T47D (cell line): ENCODE data around the gene PABPN1L.

ENCODE experiments used
- DNase-seq, 2 experiments: peaks; one replicate each; pipeline versions ENCODE4 v3.0.0 to v3.0.0-alpha.2; 2011 to 2012; ENCODE audit warnings: low read depth in 1 of 2, low spot score in 1 of 2
- JUND ChIP-seq: IDR thresholded peaks from 2 replicates; pipeline ENCODE4 v1.6.1; 2012; ENCODE audit warnings: low read depth
- in situ Hi-C: cut with HindIII; loops from 2 replicates; pipeline ENCODE4 v1.10.0; 2016; ENCODE audit warnings: low sequenced_read_pairs, low pct_unique_long_range_greater_than_20kb

PABPN1L gene

DNA sequence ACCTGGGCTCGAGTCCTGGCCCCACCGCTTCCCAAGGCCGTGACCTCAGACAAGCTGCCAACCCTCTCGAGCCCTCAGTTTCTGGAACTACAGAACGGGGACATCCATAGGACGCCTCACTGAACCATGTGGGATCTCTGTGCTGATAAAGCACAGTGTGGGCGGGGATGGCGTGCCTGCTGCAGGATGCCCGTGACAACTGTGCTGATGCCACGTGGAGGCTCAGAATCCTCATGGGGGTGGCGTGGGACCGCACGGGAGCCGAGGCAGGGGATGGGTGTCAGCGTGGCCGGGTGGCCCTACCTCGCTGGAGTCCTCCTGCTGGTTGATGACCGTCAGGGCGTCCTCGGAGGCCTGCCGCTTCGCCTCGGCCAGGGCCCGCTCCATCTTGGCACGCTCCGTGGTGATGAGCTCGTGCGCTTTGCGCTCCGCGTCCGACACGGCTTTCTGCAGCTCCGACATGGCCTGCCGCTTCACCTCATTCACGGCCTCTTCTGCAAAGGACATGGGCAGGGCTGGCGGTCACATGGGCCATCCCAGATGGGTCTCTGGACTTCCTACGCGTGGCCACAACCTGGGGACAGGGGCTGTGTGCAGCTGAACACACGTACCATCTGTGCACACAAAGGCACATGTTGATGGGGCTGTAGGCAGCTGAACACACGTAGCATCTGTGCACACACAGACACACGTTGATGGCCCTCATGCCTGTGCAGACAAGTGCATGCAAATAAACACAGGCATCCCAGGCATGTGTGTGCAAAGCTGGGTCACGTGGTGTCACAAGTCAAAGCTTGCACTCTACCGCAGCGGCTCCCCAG is 12.7 kb upstream of the PABPN1L start:
- no peak for DNase-seq
- in situ Hi-C loops = no loop called here
- no peak for TF ChIP-seq JUND

DNA sequence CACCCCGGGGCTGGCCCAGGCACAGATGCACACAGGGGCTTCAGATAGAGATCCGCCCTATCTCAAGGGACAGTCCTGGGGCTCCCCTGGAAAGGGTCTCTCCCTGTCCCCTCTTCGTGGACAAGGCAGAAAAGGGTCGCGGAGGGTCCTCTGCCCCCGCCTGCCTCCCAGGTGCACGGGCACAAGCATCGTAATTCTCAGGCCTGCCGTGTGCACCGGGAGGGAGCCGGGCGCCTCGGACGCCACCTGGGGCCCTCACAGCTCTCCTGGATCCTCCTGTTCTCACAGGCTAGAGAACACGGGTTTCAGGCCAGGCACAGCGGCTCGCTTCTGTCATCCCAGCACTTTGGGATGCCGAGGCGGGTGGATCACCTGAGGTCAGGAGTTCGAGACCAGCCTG is 11.9 kb upstream of the PABPN1L start:
- in situ Hi-C loops = no loop called here
- TF ChIP-seq JUND = no peak
- DNase-seq = no peak

DNA sequence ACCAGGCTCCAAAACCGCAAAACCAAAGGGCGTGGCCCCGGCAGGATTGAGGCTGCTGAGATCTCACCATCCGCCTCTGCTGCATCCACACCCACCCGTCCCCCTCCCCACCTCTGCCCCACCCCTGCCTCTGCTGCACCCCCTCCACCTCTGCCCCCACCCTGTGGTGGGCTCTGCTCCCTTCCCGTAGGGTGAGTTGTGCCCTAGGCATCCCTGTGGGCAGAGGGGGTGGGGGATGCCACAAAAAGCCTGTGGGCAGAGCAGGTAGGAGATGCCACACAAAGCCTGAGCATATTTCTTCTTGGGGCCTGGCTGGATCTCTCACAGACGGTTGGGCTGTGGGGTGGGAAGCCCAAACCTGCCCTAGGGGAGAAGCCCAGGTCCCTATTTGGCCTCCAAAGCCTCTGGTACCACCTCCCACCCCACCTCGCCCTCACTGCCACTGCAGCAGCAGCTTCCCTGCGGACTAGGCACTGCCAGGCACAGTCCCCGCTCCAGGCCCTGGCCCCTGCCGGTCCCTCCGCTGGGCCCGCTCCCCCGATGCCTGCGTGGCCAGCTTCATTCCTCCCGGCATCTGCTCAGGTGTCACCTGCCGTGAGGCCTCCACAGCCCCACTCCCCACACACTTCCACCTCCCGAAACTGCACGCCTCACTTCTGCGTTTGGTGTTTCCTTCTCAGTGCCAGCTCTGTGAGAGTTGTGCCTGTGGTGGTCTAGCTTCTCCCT is 11.3 kb upstream of the PABPN1L start:
- TF ChIP-seq JUND = no peak
- in situ Hi-C loops = no loop called here
- no peak for DNase-seq

DNA sequence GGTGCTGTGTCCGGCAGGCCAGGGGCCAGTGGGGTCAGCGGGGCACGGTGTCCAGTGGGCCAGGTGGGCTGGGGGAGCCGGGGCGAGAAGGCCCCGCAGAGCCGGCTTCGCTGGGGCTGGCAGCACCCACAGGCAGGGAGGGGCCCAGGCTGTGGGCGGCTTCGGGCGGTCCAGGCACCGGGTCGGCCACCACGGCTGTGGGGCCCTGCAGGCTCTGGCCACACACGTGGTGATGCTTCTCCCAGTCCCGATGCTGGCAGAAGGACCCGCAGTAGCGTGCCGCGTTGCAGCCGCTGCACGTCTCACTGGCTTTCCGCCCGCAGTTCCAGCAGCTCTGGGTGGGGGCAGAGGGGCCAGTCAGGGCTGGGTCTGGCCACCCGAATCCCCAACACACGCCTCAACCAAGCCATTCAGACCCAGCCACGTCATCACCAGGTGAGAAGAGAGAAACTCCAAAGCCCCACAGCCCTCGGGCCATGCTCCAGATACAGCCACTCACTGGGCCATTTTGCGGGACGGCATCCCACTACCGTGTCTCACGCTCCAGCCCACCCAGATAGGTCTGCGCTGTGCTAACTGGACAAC is 10.6 kb upstream of the PABPN1L start:
- no peak for TF ChIP-seq JUND
- DNase-seq = no peak
- in situ Hi-C loops = no loop called here

DNA sequence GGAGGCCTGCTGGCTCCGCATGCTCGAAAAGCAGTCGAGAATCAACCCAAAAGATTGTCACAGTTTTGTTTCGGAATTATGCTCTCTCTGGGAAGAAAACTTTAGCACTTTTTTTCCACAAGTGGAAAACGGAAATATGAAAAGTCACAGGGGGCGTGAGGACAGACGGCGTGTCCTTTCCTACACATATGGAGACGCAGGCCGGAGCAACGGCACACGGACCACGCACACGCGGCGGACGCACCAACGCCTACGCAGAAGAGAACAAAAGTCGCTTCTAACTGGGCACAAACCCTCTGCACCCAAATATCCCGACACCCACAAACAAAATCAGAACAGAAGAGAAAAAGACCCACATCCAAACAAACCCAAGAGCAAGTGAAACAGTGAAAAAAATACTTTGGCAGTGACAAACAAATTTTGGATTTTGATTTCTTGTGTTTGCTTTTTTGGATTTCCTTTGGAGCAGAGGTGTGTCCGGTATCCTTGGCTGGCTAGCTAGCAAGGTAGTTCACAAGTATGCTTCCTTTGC is 9.3 kb upstream of the PABPN1L start:
- in situ Hi-C loops = no loop called here

DNA sequence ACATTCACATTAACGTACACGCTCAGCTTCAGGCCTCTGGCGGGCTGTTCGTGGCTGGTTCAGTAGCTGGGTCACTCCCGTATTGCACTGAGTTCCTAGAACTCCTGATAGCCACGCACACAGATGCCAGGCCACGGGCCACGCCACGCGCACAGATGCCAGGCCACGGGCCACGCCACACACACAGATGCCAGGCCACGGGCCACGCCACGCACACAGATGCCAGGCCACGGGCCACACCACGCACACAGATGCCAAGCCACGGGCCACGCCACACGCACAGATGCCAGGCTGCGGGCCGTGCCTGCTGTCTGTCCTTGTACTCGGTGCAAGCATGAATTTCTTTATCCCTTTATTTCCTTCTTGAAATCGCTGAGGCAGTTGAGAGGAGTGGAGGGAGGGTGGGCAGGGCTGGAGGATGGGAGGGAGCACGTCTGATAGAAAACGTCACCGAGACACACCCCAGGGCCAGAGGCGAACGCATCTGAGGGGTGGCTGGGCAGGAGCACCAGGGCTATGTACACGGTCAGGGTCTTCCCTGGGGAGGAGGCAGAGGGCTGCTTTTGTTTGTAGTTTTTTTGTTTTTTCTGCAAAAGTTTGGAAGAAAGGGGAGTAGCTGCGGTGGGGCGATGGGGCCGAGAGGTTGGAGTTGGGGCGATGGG is 8.6 kb upstream of the PABPN1L start:
- TF ChIP-seq JUND = no peak
- in situ Hi-C loops = no loop called here
- no peak for DNase-seq

More for the DNA sequence above, 9.3 kb upstream of the PABPN1L start:
- no peak for DNase-seq
- TF ChIP-seq JUND = no peak

DNA sequence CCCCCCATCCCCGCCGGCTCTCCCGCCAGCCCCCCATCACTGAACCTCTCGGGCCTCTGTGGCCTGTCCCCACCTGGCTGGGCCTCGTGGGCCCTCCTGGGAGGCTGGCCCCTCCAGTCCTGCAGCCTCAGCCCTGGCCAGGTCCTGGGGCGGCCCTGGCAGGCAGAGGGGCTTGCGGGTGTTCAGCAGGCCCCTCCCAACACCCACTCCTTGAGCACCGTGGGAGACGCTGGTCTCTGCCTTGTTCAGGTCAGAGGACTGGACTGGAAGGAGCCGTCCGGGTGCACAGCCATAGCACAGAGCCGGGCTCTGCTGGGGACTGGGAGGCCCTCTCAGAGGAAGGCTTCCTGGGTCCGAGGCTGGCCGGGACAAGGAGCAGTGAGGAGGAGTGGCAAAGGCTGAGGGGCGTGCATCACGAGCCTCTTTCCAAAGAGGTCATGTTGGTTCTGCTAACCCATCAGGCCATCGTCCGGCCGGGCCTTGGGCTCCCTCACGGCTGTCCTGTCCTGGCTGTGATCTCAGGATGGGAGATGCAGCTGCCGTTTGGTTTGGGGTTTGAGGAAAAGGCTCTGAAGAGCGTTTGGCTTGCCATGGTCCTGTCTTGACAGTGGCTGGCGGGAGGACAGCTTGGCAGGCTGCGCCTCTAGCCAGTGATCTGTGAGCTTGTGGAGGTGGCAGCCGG is 6.3 kb upstream of the PABPN1L start:
- no peak for DNase-seq
- no peak for TF ChIP-seq JUND
- in situ Hi-C loops = no loop called here

DNA sequence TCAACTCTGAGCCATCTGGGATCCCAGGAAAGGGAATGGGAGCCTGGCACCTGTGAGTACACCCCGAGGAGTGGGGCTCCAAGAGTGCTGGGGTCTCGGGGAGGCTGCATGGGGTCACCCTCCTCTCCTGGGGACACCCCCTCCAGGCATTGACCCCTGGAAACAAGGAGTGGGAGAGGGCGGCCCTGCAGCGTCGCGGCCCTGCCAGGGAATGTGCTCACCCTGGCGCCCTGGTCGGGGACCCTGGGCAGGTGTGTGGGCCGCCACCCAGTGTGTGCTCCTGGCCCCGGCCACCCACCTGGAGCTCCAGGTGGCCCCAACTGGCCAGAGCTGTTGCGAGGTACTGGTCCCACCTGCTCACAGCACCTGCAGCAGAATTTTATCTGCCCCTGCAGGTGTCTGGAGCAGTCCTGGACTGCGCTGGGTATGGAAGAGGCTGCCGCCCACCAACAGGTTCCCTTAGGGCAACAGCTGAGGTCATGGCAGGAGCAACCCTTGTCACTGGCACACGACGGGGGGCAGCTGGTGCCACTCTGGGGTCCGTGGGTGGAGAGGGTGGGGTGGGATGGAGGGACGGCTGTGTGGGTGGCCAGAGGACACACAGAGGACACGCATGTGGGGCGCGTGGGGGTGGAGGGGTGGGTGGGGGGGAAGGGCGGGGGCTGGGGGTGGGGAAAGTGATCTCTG is 5.4 kb upstream of the PABPN1L start:
- no peak for DNase-seq
- no peak for TF ChIP-seq JUND
- in situ Hi-C loops = no loop called here

DNA sequence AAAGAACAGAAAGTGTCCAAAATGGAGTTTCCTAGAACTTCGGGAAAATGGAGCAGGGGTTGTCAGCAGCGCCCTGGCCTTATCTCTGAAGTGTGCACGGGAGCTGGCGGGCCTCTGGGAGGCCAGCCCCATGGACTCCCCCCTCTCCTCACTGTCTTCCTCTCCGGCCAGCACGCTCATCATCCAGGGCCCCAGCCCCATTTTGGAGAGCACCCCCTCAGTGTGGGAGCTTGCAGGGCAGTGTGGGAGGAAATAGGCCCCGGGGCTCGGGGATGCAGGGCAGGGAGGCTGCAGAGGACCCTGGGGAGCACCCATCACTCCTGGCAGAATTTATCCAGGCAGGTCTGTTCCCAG is 4.9 kb upstream of the PABPN1L start:
- no peak for TF ChIP-seq JUND
- DNase-seq = no peak
- in situ Hi-C loops = no loop called here

DNA sequence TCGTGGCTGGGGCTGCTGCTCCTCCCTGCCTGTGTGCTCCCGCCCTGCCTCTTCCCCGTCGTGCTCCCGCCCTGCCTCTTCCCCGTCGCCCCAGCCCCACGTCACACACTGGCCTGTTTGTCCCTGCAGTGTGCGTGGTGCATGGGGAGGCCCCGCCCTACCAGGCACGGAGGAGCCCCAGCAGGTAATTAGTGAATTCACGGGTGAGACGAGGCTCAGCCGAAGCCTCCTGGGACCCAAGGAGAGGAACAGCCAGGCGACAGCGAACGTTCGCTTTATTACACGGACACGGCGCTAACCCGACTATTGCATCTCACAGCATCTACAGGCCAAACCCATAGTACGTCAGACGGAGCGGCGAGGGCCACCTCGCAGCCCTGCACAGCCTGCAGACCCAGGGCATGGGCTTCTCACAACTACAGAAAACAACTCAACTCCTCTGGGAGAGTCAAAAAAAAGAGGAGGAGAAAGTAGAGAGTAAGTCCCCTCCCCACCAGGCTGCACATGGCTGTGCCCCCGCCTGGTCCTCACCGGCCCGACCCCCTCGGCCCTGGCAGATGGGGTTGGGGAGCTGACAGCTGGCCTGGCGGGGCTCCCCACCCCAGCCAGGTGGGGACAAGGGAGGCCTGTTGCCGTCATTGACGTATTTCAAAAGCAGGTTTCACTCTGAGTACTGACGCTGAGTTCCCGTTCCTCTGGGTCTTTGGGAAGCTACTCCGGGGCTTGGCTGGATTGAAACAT is 4.3 kb upstream of the PABPN1L start:
- no peak for TF ChIP-seq JUND
- DNase-seq = no peak
- in situ Hi-C loops = no loop called here

DNA sequence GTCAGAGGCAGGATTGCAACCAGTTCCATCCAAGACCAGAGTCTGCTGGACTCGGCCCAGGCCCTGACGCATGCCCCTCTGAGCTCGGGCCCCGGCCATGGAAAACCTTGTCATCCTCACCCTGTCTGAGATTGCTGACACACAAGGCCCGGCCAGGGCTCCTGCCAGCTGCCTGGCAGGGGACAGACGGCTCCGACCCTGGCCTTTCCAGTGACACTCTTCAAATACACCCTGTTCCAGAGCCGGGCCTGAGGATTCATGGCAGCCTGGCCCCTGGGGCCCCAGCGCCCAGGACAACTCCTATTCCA is 3.2 kb upstream of the PABPN1L start:
- DNase-seq = no peak
- TF ChIP-seq JUND = no peak
- in situ Hi-C loops = no loop called here
